Activated gamma-delta T cell treated with anti-CD3 and anti-CD28 coated beads, Interleukin-2, amount 50 U/mL, for 16 hours (primary cell): ENCODE data around the gene KDM4C.
"Not testable (repeated sequence)": the region's sequence is repeated elsewhere in the genome, so short reads cannot be mapped to it uniquely, and the experiment has no call there.

Experiments
- DNase-seq: peaks from one replicate; pipeline ENCODE4 v3.0.0-alpha.2; 2020; ENCODE audit warnings: low read depth

Gene KDM4C

DNA sequence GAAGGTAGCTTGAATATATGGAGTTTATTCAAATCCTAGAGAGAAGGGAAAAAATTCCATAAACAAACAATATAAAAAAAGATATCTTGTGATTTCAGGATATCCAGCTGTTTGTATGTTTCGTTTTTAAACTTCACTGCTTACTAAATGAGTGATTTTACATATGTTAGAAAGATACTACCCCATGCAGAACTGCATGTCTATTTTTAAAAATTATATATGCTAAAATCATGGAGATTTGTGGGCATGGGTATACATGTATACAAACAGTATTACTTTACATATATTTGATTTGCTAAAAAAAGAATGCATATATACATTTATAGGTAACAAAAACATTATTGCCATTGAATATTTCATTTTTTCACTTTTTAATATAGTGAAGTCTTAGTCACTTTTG is 178.3 kb downstream of the KDM4C start:
- DNase-seq = no peak

DNA sequence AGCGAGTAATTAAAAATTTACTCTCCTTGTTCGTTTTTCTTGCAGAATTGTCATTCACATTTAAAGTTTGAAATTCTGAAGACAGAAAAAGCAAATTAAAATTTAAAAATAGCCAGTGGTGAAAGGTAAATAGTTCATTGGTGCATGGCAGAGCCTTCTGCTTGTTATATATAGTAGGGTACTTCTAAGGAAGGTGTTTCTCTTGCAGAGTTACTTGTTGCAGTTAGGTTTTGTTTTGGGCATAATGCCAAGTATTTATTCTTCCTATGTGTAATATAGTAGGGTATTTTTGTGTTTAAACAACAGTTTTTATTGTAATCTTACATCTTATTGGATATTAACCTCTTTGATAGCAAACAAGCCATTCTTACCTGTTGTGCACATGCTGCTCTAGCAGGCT is 179.4 kb downstream of the KDM4C start:
- no peak for DNase-seq

DNA sequence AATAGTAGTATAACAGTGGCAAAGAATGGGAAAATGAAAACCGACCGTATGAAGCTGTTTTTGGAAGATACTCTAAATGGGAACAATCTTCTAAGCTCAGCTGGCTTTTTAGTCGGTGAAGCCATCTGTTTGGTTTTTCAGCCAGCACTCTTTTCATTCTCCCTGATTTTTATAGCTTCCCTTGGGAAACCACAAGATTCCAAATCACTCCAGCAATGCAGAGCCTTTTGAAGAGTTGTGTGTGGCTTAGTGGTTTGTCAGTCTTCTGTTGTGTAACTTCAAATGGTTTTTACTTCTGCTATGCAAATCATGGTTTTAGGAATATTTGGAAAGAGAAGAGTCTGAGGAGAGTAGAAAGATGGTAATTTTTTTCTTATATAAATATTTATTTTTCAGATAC is 180.7 kb downstream of the KDM4C start:
- DNase-seq = no peak

GRCh38 chr9:6938873-6939272 is 181.1 kb downstream of the KDM4C start:
- DNase-seq = no peak

GRCh38 chr9:6941501-6941900 is 183.7 kb downstream of the KDM4C start:
- DNase-seq = no peak

DNA sequence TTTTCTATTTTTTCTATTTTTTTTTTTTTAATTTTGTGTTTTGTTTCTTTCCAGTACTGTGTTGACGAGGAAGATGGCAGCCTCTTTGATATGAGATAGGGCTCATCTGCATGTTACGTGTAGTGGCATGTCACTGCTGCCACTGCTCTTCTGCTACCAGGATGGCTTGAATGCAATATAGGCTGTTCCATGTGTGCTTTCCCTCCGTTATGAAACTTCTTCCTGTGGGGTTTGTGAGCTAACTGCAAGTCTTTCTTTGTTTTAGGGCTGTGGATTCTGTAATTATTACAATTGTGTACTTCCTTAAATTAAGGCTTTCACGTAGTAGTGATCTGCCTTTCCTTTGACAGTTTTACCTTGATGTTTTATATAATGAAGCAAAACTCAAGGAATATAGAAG is 184.6 kb downstream of the KDM4C start:
- no peak for DNase-seq

- no peak for DNase-seq
Observed at GRCh38 chr9:6943293-6943692, 185.5 kb downstream of the KDM4C start.

DNA sequence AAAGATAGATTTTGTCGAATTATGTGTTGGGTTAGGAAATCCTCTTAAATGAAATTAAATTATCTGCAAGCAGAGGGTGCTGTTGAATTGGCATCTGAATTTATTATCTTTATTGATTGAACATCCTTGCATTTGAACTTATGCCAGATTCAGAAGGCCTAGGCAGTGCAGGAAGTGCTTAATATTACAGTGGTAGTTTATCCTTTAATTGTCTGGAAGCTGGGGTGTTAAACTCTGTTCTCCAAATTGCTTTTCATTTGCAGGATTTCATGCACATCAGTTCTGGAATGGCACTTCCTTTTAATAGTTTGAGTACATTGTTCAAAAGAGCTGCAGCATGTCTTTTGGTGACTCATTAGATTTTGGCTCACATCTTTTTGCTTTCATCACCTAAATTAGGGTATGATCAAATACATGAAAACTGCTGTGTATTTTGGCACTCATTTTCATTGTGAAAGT is 186.3 kb downstream of the KDM4C start:
- DNase-seq = no peak

DNA sequence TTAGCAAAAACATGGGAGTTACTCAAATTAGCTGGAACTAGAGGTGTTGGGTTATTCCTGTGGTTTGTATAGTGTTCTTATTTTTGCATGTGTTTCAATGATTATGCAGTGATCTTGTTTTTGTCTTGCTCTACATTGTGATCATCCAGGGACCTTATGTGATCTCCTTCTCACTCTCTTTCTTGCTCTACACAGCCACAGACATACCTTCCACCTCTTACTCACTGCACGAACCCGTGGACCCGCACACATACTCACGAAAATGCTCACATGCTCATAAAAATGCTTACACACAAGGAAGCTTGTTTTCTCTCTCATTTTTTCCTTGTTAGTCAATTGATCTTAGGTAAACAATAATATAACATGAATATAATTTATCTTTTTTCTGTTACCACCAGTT is 187.1 kb downstream of the KDM4C start:
- no peak for DNase-seq

DNA sequence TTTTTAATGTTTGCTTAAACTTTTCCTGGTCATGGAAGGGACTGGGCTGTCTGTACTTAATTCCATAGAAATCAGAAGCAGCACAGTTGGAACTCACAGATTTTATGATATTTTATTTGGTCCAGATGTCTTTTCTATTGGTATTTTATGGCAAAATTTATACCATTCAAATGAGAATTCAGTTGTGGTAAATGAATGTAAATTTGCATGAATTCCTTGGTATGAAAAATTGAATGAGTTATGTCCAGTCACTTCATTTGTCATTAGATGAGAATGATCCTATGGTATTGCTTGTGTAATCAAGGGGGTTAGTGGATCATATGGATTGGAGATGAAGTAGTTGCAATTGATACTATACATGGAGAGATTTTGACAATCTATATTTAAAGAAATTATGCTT is 188.0 kb downstream of the KDM4C start:
- DNase-seq = no peak

GRCh38 chr9:6946583-6947166 is 188.9 kb downstream of the KDM4C start:
- DNase-seq = no peak

- not testable (repeated sequence) for DNase-seq
Observed at GRCh38 chr9:6948921-6949320, 191.1 kb downstream of the KDM4C start.

GRCh38 chr9:6955251-6955921 is 197.6 kb downstream of the KDM4C start:
- no peak for DNase-seq

DNA sequence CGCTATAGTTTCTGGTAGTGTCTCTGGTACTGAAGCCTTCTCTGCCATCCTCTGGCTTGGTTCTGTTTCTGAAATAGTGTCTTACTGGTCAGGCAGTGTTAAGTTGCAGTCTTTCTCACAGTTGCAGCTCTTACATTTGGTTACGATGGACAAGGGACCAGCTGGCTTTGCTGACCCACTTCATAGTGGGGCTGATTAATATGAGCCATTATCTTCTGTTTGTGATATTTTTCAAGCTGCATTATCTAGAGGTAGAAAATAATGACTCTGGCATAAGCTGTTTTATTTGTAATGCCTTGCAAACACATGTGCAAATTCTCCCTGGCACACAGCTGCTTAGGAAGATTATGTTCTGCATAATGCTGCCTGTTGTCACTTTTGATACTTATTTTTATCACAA is 199.1 kb downstream of the KDM4C start:
- no peak for DNase-seq

- no peak for DNase-seq
Observed at GRCh38 chr9:6959270-6960000, 201.7 kb downstream of the KDM4C start.

- no peak for DNase-seq
Observed at GRCh38 chr9:6960777-6961176, 203.0 kb downstream of the KDM4C start.

GRCh38 chr9:6961845-6962522 is 204.2 kb downstream of the KDM4C start:
- DNase-seq = no peak

DNA sequence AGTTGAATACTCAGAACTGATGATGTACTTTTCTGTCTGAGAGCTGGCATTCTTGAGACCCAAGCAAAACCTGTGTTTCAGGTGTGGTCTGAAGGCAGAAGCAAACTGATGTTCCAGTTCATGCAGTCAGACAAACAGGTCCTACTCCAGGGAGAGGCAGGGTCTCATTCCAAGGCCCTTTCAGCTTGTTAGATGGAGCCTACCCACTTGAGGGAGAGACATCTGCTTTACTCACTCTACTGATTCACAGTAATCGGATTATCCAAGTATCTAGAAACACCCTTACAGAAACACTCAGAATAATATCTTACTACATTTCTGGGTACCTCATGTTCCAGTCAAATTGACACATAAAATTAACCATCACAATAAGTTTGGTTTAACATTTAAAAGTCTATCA is 207.8 kb downstream of the KDM4C start:
- DNase-seq = no peak

- DNase-seq = no peak
Observed at GRCh38 chr9:6968271-6968670, 210.5 kb downstream of the KDM4C start.

- no peak for DNase-seq
Observed at GRCh38 chr9:6969805-6970204, 212.0 kb downstream of the KDM4C start.

DNA sequence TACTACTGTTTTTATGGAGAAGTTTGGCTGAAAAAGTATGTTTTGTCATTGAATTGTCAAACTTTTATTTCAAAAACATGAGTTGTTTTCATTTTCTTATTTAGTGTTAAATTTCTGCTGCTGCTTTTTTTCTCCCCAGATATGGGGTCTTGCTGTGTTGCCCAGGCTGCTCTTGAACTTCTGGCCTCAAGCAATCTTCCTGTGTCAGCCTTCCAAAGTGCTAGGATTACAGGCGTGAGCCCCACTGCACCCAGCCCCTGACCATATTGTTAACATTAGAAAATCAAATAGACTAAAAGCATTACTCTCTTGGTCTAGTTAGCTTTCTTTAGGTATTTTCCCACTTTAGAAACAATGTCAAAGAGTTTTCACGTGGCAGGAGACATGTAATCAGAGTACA is 215.3 kb downstream of the KDM4C start:
- DNase-seq = no peak

DNA sequence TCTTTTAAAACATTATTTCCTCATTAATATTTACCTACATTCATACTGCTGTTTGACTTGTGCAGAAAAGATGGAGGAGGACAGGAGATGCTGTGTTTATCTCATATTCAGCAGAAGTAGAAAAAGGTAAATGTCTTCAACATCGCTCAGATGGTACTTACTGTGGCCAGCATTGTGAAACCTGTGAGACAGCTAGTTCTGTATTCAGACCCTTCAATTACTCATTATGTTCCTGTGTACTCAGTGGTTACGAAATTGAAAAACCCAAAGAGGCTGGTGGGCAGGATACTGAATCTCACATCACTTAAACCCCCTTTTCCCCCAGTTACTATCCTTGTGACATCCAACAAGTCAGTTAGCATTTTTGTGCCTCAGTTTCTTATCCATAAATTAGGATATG is 216.0 kb downstream of the KDM4C start:
- DNase-seq = no peak

GRCh38 chr9:6975198-6975597 is 217.4 kb downstream of the KDM4C start:
- DNase-seq = no peak
